ENCODE results near the gene UFD1. TPM values are rescaled to one million over a fixed set of nuclear protein-coding genes. Genes with fewer than 3 reads are reported as not detected.

The UFD1 gene
- total RNA-seq, 1 experiment from 2014 or later = 62.3 TPM

DNA sequence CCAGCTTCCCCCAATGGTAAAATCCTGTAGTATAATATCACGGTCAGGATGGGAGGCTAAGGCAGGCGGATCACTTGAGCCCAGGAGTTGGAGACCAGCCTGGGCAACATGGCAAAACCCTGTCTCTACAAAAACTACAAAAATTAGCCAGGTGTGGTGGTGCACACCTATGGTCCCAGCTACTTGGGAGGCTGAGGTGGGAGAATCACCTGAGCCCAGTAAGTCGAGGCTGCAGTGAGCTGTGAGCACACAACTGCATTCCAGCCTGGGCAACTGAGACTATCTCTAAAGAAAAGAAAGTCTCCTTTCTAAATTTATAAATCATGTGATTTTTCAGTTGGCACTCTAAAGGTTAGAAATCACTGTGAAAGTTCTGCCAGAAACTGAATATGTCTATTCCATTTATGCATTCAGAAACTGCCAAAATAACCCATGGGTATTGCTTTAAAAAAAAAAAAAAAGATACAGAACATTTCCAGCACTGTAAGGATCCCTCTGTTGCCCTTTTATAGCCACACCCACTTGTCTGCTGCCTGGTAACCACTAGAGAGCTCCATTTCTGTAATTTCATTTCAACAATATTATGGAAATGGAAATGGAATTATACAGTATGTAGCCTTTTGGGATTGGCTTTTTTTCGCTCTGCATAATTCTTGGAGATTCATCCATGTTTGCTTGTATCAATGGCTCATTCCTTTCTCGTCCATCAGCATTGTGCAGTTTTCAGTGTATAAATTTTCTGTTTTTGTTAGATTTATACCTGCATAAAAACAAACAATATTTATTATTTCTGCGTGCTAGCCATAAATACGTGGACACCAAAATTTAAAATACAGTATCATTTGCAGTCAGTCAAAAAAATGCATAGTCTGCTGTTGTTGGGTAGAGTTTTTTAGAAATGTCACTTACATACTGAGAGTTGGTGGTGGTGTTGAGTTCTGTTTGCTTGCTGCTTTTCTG, 10.2 kb upstream of the UFD1 start:
- intact Hi-C loops (cut with micrococcal nuclease) = loop anchor here (1.0 kb wide), 1 partner anchor 141 kb away; no protein-coding TSS in a partner anchor
- Mint-ChIP-seq H3K4me1 (ENCODE audit: insufficient read depth, unreplicated experiment) (no peaks in the 10 kb centered on the region), H3K27me3 (ENCODE audit: insufficient read depth, unreplicated experiment) (no peaks in the 10 kb centered on the region), H3K27ac (ENCODE audit: low read depth, unreplicated experiment) (no peak overlapping the region), H3K4me3 (ENCODE audit: unreplicated experiment) (no peak overlapping the region), H3K9me3 (ENCODE audit: unreplicated experiment) (no peaks in the 10 kb centered on the region), H3K36me3 (ENCODE audit: insufficient read depth, unreplicated experiment) (peaks cover 11% of the 10 kb centered on the region)
- ChIA-PET CTCF (interaction anchor here (0.6 to 2.4 kb wide), 8 partner anchors 21 to 356 kb away, joined by 3 to 16 read pairs (median 4); no protein-coding TSS in a partner anchor), POLR2A (interaction anchor here (1.0 to 1.6 kb wide), 5 partner anchors 10 to 477 kb away, joined by 3 to 7 read pairs (median 4); partner anchors contain the start of gene CDC45)
- TF ChIP-seq CTCF (IDR thresholded peaks at IDR 0.05; ENCODE audit: unreplicated experiment) = peak; percentile 9
- BruUV-seq (replicated peaks) = no TSS peak
- DNase-seq (ENCODE audit: unreplicated experiment) = peak; percentile 28

GRCh38 chr22:19488285-19488684, 9.3 kb upstream of the UFD1 start:
- intact Hi-C loops (cut with micrococcal nuclease) = no loop called here
- no peak overlapping the region for H3K27ac Mint-ChIP-seq (ENCODE audit: low read depth, unreplicated experiment)
- no peak for TF ChIP-seq CTCF (IDR thresholded peaks at IDR 0.05; ENCODE audit: unreplicated experiment)
- H3K27me3 Mint-ChIP-seq (ENCODE audit: insufficient read depth, unreplicated experiment) = no peaks in the 10 kb centered on the region
- CTCF ChIA-PET = interaction anchor here (0.6 to 2.4 kb wide), 3 partner anchors 142 to 198 kb away, joined by 3 to 16 read pairs (median 8); no protein-coding TSS in a partner anchor
- H3K36me3 Mint-ChIP-seq (ENCODE audit: insufficient read depth, unreplicated experiment) = peaks cover 18% of the 10 kb centered on the region
- no peaks in the 10 kb centered on the region for H3K9me3 Mint-ChIP-seq (ENCODE audit: unreplicated experiment)
- POLR2A ChIA-PET = interaction anchor here (1.3 kb wide), 1 partner anchor 9 kb away, joined by 4 read pairs; the partner anchor contains the start of gene CDC45
- H3K4me3 Mint-ChIP-seq (ENCODE audit: unreplicated experiment) = no peak overlapping the region
- no TSS peak for BruUV-seq (replicated peaks)
- DNase-seq (ENCODE audit: unreplicated experiment) = no peak
- peaks cover 6% of the 10 kb centered on the region for H3K4me1 Mint-ChIP-seq (ENCODE audit: insufficient read depth, unreplicated experiment)

- peaks cover 13% of the 10 kb centered on the region for H3K4me1 Mint-ChIP-seq (ENCODE audit: insufficient read depth, unreplicated experiment)
- BruUV-seq (replicated peaks) = no TSS peak
- TF ChIP-seq CTCF (IDR thresholded peaks at IDR 0.05; ENCODE audit: unreplicated experiment) = no peak
- CTCF ChIA-PET = interaction anchor here (0.6 to 0.7 kb wide), 2 partner anchors 143 to 148 kb away, joined by 4 to 5 read pairs; no protein-coding TSS in a partner anchor
- H3K36me3 Mint-ChIP-seq (ENCODE audit: insufficient read depth, unreplicated experiment) = peaks cover 14% of the 10 kb centered on the region
- POLR2A ChIA-PET = interaction anchor here (1.0 kb wide), 1 partner anchor 197 kb away, joined by 3 read pairs; no protein-coding TSS in a partner anchor
- intact Hi-C loops (cut with micrococcal nuclease) = no loop called here
- no peak overlapping the region for H3K27ac Mint-ChIP-seq (ENCODE audit: low read depth, unreplicated experiment)
- H3K27me3 Mint-ChIP-seq (ENCODE audit: insufficient read depth, unreplicated experiment) = no peaks in the 10 kb centered on the region
- H3K4me3 Mint-ChIP-seq (ENCODE audit: unreplicated experiment) = no peak overlapping the region
- no peaks in the 10 kb centered on the region for H3K9me3 Mint-ChIP-seq (ENCODE audit: unreplicated experiment)
- DNase-seq (ENCODE audit: unreplicated experiment) = peak; percentile 58
Observed at GRCh38 chr22:19483481-19484244, 4.7 kb upstream of the UFD1 start.
